Measurements from ENCODE around the gene DIRAS3.

DNA sequence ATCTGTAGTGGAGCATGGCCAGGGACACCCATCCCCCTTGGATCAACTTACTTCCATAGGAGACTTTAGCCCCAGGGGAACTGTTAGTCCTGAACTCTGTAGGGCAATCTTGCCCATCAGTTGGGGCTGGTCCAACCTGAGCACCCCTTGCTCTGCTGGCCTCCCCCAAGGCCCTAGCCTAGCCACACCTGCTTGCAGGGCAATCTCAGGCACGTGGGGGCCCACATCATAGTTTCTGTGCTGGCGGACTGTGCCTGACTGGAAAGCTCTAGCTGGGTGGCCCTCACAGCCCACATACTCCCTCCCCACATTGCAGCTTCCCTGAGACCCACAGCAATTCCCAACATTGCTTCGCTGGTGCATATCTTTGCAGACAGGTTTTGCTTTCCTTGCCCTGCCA is 6.6 kb upstream of the DIRAS3 start:
- TF ChIP-seq GABPA (IDR thresholded peaks at IDR 0.05 in 1 of 2, conservative IDR thresholded peaks at IDR 0.05 in 1 of 2): no peak
- TF ChIP-seq FOXA1 (IDR thresholded peaks at IDR 0.05): no peak
- no peak for TF ChIP-seq CTCF (IDR thresholded peaks at IDR 0.05; ENCODE audit: low read depth, low read length, missing input control)
- TF ChIP-seq, protein P1, sequence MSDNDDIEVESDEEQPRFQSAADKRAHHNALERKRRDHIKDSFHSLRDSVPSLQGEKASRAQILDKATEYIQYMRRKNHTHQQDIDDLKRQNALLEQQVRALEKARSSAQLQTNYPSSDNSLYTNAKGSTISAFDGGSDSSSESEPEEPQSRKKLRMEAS (IDR thresholded peaks at IDR 0.05): no peak
- TF ChIP-seq ZBTB33 (IDR thresholded peaks at IDR 0.05): no peak
- TF ChIP-seq RAD21 (IDR thresholded peaks at IDR 0.05): no peak
- TF ChIP-seq, protein P2, sequence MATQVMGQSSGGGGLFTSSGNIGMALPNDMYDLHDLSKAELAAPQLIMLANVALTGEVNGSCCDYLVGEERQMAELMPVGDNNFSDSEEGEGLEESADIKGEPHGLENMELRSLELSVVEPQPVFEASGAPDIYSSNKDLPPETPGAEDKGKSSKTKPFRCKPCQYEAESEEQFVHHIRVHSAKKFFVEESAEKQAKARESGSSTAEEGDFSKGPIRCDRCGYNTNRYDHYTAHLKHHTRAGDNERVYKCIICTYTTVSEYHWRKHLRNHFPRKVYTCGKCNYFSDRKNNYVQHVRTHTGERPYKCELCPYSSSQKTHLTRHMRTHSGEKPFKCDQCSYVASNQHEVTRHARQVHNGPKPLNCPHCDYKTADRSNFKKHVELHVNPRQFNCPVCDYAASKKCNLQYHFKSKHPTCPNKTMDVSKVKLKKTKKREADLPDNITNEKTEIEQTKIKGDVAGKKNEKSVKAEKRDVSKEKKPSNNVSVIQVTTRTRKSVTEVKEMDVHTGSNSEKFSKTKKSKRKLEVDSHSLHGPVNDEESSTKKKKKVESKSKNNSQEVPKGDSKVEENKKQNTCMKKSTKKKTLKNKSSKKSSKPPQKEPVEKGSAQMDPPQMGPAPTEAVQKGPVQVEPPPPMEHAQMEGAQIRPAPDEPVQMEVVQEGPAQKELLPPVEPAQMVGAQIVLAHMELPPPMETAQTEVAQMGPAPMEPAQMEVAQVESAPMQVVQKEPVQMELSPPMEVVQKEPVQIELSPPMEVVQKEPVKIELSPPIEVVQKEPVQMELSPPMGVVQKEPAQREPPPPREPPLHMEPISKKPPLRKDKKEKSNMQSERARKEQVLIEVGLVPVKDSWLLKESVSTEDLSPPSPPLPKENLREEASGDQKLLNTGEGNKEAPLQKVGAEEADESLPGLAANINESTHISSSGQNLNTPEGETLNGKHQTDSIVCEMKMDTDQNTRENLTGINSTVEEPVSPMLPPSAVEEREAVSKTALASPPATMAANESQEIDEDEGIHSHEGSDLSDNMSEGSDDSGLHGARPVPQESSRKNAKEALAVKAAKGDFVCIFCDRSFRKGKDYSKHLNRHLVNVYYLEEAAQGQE (IDR thresholded peaks at IDR 0.05): no peak
- no peak for TF ChIP-seq TAF1 (conservative IDR thresholded peaks at IDR 0.05)
- no peak for TF ChIP-seq JUND (IDR thresholded peaks at IDR 0.05)
- no peak for TF ChIP-seq RXRA (IDR thresholded peaks at IDR 0.05)
- no peak for TF ChIP-seq ATF3 (IDR thresholded peaks at IDR 0.05)
- no peak for TF ChIP-seq SP1 (IDR thresholded peaks at IDR 0.05)
- TF ChIP-seq YY1 (IDR thresholded peaks at IDR 0.05): no peak
- no peak for TF ChIP-seq HNF4G (IDR thresholded peaks at IDR 0.05)
